Cortex of kidney (tissue), 1 donor: ENCODE results near the gene USP31.
"Not testable (repeated sequence)": the region's sequence is repeated elsewhere in the genome, so short reads cannot be mapped to it uniquely, and the experiment has no call there.

Experiments used
- DNase-seq: peaks from one replicate; lab custom pipeline; 2025; lab: John Stamatoyannopoulos, UW

USP31 gene

GRCh38 chr16:23131931-23132621, 17.2 kb downstream of the USP31 start:
- DNase-seq, result no peak

DNA sequence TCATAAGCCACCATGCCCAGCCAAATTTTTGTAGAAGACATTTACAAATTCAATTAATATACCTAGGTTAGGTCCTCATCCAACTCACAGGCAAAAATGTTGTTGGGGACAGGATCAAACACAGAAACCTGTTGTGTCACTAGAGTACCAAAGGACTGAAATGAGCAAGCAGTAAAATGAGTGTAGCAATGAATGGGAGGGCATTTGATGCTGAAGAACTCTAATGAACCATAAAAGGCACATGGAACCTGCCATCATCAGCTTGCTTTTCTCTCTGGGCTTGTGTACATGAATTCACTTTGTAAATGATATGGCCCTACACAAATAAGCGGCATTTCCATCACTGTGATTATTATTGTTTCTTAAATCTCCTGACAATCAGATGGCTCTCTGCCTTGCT, 17.8 kb downstream of the USP31 start:
- no peak for DNase-seq

DNA sequence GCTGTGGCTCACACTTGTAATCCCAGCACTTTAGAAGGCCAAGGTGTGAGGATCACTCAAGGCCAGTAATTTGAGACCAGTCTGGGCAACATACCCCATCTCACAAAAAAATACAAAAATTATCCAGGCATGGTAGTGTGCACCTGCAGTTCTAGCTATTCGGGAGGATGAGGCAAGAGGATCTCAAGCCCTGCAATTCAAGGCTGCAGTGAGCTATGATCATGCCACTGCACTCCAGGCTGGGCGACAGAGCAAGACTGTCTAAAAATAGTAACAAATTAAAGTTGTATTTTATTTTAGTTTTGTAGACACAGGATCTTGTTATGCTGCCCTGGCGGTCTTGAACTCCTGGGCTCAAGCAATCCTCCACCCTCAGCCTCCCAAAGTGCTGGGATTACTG, 18.2 kb downstream of the USP31 start:
- no peak for DNase-seq

GRCh38 chr16:23129686-23130085, 19.6 kb downstream of the USP31 start:
- DNase-seq, result no peak

DNA sequence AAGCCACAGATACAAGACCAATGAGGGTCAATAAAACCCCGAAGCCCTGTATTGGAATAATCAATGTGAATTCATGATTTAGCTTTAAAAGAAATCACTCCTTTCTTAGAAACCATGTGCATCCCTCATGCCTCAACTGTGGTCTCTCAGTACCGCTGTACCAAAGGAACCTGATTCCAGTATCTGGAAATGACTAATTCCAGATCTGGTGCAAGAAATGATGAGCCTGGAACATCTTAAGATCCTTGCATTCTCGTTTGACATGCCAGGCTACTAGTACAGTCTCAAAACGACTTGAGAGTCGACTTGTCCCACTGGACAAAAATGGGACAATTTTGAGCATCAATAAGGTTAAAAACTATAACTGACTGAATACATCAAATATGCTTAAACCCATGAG, 21.2 kb downstream of the USP31 start:
- no peak for DNase-seq

- no peak for DNase-seq
Measured at GRCh38 chr16:23125277-23125676, 24.0 kb downstream of the USP31 start.

DNA sequence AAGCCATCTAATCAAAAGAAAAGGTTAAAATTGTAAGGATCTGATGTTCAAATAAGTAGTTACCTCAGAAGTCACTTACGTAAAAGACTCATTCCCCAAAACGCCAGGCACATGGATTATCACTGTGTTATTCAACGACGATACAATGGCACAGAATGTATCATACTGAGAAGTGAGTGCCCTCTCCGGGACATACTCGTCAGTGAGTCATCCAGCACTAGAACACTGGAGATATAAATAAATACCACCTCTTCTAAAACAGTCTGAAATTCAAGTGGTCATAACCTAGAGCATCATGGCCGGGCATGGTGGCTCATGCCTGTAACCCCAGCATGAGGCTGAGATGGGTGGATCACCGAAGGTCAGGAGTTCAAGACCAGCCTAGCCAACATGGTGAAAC, 24.9 kb downstream of the USP31 start:
- DNase-seq, result no peak

DNA sequence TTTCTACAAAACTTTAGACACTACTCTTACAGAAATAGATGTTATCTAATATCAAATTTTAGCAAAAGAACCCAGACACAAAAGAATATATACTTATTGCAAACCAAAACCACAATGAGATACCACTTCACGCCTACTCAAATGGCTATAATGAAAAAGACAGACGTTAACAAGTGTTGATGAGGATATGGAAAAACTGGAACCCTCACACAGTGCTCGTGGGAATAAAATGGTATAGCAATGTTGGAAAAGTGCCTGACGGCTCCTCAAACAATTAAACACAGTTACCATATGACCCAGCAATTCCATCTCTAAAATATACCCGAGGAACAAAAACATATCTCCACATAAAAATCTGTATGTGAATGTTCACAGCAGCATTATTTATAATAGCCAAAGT, 27.1 kb downstream of the USP31 start:
- no peak for DNase-seq

DNA sequence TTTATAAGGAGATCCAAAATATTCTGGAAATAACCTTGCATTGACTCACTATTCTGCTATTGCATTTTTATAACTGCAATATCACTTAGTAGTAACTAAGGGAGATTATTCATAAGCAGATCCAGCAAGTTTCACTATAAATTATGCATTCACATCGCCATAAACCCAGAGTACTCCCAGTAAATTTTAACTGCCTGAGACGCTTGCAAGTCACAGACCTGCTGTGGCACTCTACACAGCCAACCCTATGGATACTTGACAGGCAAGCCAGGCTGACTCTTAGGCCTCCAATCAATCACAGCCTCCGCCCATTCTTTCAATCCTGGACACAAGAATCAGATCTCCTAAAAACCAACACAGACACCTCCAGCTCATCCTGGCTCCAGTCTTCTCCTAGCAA, 28.2 kb downstream of the USP31 start:
- no peak for DNase-seq

- no peak for DNase-seq
Measured at GRCh38 chr16:23120562-23120961, 28.7 kb downstream of the USP31 start.

DNA sequence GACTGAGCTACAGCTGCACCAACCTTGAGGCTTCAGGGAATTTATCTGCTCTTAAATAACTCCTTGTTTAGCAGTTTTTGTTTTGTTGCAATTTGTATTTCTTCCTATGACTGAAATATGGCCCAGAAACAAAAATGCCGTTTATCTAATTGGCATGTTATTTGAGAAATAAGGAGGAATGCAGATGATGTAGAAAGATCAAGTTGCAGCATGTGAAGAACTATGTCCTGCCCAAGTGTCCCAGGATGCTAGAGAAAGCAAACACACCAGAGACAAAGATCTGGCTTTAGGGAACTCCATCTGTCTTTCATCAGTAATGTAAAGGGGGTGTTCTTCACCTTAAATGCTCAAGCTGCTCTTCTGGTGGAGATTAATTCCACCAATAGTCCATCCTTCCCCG, 29.7 kb downstream of the USP31 start:
- no peak for DNase-seq

DNA sequence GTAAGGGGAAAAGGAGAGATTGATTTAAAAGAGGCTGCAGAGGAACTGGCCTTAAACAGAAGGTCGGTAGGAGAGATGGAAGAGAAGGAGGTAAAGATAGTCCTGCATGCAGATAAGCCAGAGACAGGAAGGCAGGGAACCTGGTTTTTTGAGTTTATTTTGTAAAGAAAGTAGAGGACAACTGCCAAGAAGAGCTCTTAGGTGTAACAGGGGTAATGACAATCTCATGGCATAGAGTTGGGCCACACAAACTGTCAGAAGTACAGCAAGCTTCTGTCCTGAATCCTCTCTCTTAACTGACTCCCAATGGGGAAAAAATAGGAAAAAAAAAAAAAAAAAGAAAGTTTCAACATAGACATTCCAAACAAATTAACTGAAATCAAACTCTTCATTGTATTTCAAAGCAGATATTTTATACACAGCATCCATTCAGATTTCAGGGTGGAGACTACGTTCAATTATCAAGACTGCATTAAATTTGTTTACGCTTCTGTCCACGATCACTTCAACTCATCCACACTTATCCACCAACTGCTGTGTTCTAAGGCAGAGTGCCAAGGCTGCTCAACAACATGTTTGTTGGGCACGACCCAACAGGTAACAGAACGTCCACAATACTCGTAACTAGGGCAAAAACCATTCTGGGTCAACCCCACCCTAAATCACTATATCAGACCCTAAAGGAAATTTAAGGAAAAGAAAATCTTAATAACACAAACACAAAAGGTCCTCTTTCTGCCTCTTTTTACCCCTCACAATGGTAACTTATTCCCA, 34.9 kb downstream of the USP31 start:
- DNase-seq, result no peak

DNA sequence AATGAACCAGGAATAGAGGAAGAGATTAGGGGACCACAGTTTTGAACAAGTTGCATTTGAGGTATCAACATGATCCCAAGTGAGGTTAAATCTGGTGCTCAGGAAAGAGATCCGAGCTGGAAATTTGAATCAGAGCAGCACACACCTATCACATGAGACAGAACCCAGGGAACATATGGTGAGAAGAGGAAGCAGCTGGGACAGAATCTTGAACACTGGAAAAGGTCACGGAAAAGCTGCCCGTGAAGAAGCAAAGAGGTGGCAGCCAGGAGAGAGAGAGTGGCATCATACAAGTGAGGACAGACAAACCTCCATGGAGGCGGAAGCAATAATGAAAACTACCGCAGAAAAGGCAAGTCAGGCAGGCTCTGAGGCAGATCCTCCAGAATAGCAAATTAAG, 36.1 kb downstream of the USP31 start:
- no peak for DNase-seq

GRCh38 chr16:23110257-23110899, 38.9 kb downstream of the USP31 start:
- DNase-seq, result no peak

DNA sequence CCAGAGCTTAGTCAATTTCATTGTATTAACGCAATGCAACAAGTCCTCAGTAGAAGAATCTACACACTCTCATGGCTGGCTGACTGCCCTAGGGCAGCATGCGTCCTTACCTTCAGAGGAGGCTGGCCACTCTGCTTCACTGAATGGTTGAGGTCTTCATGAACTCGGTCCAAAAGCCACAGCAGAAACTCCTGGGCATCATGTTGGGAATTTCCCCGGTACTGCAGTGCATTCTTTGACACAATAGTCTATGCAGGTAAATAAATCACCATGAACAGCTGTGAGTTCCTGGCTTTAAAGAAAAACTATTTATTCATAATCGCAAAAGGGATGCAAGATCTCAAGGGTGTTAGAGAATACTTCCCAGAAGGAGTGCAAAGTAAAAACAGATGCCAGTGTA, 41.3 kb downstream of the USP31 start:
- DNase-seq, result no peak

- no peak for DNase-seq
Measured at GRCh38 chr16:23107117-23107516, 42.1 kb downstream of the USP31 start.

- DNase-seq, result no peak
Measured at GRCh38 chr16:23105309-23105708, 43.9 kb downstream of the USP31 start.

GRCh38 chr16:23104032-23104955, 45.0 kb downstream of the USP31 start:
- no peak for DNase-seq

DNA sequence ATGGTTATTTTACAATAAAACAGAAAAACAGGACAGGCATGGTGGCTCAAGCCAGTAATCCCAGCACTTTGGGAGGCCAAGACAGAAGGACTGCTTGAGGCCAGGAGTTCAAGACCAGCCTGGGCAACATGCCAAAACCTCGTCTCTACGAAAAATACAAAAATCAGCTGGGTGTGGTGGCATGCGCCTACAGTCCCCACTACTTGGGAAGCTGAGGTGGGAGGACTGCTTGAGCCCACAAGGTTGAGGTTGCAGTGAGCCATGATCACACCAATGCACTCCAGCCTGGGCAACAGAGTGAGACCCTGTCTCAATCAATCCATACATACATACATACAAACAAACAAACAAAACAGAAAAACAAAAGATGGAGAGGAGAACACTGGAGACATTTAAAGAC, 45.6 kb downstream of the USP31 start:
- DNase-seq, result no peak

GRCh38 chr16:23101012-23101550, 48.2 kb downstream of the USP31 start:
- no peak for DNase-seq

DNA sequence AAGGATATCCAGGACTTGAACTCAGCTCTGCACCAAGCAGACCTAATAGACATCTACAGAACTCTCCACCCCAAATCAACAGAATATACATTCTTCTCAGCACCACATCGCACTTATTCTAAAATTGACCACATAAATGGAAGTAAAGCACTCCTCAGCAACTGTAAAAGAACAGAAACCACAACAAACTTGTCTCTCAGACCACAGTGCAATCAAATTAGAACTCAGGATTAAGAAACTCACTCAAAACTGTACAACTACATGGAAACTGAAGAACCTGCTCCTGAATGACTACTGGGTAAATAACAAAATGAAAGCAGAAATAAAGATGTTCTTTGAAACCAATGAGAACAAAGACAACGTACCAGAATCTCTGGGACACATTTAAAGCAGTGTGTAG, 52.8 kb downstream of the USP31 start:
- DNase-seq, result not testable (repeated sequence)

- not testable (repeated sequence) for DNase-seq
Measured at GRCh38 chr16:23094136-23094535, 55.1 kb downstream of the USP31 start.
